K562 (cell line): ENCODE data around the gene BTBD1. TPM values are rescaled to one million over a fixed set of nuclear protein-coding genes. Genes with fewer than 3 reads are reported as not detected.

ENCODE experiments used
- ATAC-seq: fragments of 200-7000 bp; cut with Tn5 transposase; 3 replicates; pipeline ENCODE4 v1.9.1; 2020; ENCODE audit warnings: moderate library complexity
- BruUV-seq: library from RNA; stranded (reverse); fragments of 400-500 nt; replicated peaks from 2 replicates; lab custom pipeline; 2021; lab: Mats Ljungman, UMichigan
- CTCF ChIA-PET: fragments of 300-600 bp; formaldehyde crosslinking; extraction: SDS; loops from one replicate; lab custom pipeline; 2021; ENCODE audit warnings: low intra/inter-chr PET ratio; lab: Yijun Ruan, JAX
- POLR2A ChIA-PET: fragments of 300-600, 350-650 bp; sonication (Branson Sonifier 250); formaldehyde crosslinking; extraction: SDS; loops from one replicate; lab custom pipeline; 2021; ENCODE audit warnings: antibody characterized with exemption, inconsistent platforms; lab: Yijun Ruan, JAX
- DNase-seq, 4 experiments: peaks; one replicate each; pipeline versions ENCODE4 v3.0.0 to v3.0.0-alpha.2; 2011 to 2018; ENCODE audit warnings: low spot score in 3 of 4, mixed read lengths in 3 of 4; ENCODE audit errors: extremely low read depth in 1 of 4
- FAIRE-seq: peaks from 2 replicates; lab custom pipeline; 2011; peaks lifted over from hg19 to GRCh38; lab: Jason Lieb, UNC
- H2AFZ ChIP-seq: 2 replicates; pipeline ENCODE4 v1.6.0; 2011; ENCODE audit warnings: low read depth, low read length, control low read depth, inconsistent platforms
- H3K27ac ChIP-seq: fragments of 200-600 bp; 3 replicates; pipeline ENCODE4 v1.8.0; 2011; ENCODE audit warnings: low read depth, mild to moderate bottlenecking, control low read depth, inconsistent platforms, low read length, moderate library complexity, mixed read lengths; ENCODE audit errors: extremely low read depth
- H3K27me3 ChIP-seq, 2 experiments: fragments of 300-600 bp in 1 of 2; 2 replicates in 1 of 2; 3 replicates in 1 of 2; pipeline versions ENCODE4 v1.6.0 to v1.8.0; 2011; ENCODE audit warnings: inconsistent platforms in 2 of 2, low read length in 2 of 2, mild to moderate bottlenecking in 1 of 2, mixed read lengths in 1 of 2, moderate library complexity in 1 of 2; ENCODE audit not compliant: control insufficient read depth in 2 of 2, insufficient read depth in 2 of 2
- H3K36me3 ChIP-seq: fragments of 300-600 bp; 3 replicates; pipeline ENCODE4 v1.8.0; 2011; ENCODE audit warnings: mild to moderate bottlenecking, low read length, inconsistent platforms; ENCODE audit not compliant: control insufficient read depth, insufficient read depth
- H3K4me1 ChIP-seq, 2 experiments: fragments of 200-600 bp in 1 of 2; replicated peaks in 1 of 2; 2 replicates in 1 of 2; 3 replicates in 1 of 2; pipeline versions ENCODE4 v1.5.1 to v1.8.0; 2011; ENCODE audit warnings: inconsistent platforms in 2 of 2, low read length in 2 of 2, mild to moderate bottlenecking in 1 of 2, mixed read lengths in 1 of 2, moderate library complexity in 1 of 2; ENCODE audit not compliant: control insufficient read depth in 2 of 2, insufficient read depth in 2 of 2
- H3K4me2 ChIP-seq: 2 replicates; pipeline ENCODE4 v1.6.1; 2011; ENCODE audit warnings: low read length, control low read depth, inconsistent platforms, mixed read lengths; ENCODE audit not compliant: insufficient read depth
- H3K4me3 ChIP-seq: fragments of 200-600 bp; sonication (generic), shearing (Covaris generic); 2 replicates; pipeline ENCODE4 v1.5.1; 2016; ENCODE audit warnings: control low read depth, inconsistent platforms
- H3K79me2 ChIP-seq: fragments of 200-600 bp; 3 replicates; pipeline ENCODE4 v1.8.0; 2011; ENCODE audit warnings: low read length, inconsistent platforms; ENCODE audit not compliant: control insufficient read depth, insufficient read depth
- H3K9ac ChIP-seq, 2 experiments: 2 replicates each; pipeline versions ENCODE4 v1.6.0 to v1.6.1; 2011; ENCODE audit warnings: low read depth in 2 of 2, low read length in 2 of 2, control low read depth in 1 of 2, inconsistent platforms in 1 of 2, mild to moderate bottlenecking in 1 of 2, mixed read lengths in 1 of 2; ENCODE audit not compliant: insufficient read depth in 1 of 2
- H3K9me1 ChIP-seq: one replicate; pipeline ENCODE4 v1.6.0; 2011; ENCODE audit warnings: inconsistent platforms, mild to moderate bottlenecking, low read length, moderate library complexity; ENCODE audit not compliant: control insufficient read depth, insufficient read depth
- H3K9me3 ChIP-seq: replicated peaks from 2 replicates; pipeline ENCODE4 v1.5.1; 2011; ENCODE audit warnings: low read depth, low read length, inconsistent platforms; ENCODE audit not compliant: control insufficient read depth, insufficient read depth
- H4K20me1 ChIP-seq: replicated peaks from 2 replicates; pipeline ENCODE4 v1.6.1; 2011; ENCODE audit warnings: low read length, inconsistent platforms, mixed read lengths; ENCODE audit not compliant: control insufficient read depth, insufficient read depth
- CBFA2T2 ChIP-seq: fragments of 450-650 bp; conservative IDR thresholded peaks from 2 replicates; pipeline ENCODE4 v1.6.1; 2017; ENCODE audit warnings: mild to moderate bottlenecking
- CTBP1 ChIP-seq: fragments of 450-650 bp; IDR thresholded peaks from 2 replicates; pipeline ENCODE4 v1.6.1; 2016; ENCODE audit warnings: borderline replicate concordance
- ETV1 ChIP-seq: fragments of 450-650 bp; conservative IDR thresholded peaks from 2 replicates; pipeline ENCODE4 v1.6.1; 2016; ENCODE audit warnings: missing genetic modification characterization, control low read depth, low read depth, missing compliant biosample characterization
- KHSRP ChIP-seq: fragments of 450-650 bp; IDR thresholded peaks from 2 replicates; pipeline ENCODE4 v1.6.1; 2017
- NCOA6 ChIP-seq: fragments of 450-650 bp; IDR thresholded peaks from 2 replicates; pipeline ENCODE4 v1.6.1; 2017; ENCODE audit warnings: mild to moderate bottlenecking
- POLR2AphosphoS2 ChIP-seq: IDR thresholded peaks from 2 replicates; pipeline ENCODE4 v1.6.1; 2012; ENCODE audit warnings: low read length, improper control_type of control experiment
- SRSF9 ChIP-seq: fragments of 200-400 bp; formaldehyde crosslinking; IDR thresholded peaks from 2 replicates; pipeline ENCODE4 v1.6.1; 2017; ENCODE audit warnings: low read depth, low read length, borderline replicate concordance
- ZC3H8 ChIP-seq: fragments of 450-650 bp; IDR thresholded peaks from 2 replicates; pipeline ENCODE4 v1.6.1; 2017
- ZFP36 ChIP-seq: fragments of 150-350 bp; IDR thresholded peaks from 2 replicates; pipeline ENCODE4 v1.6.1; 2018; ENCODE audit warnings: low read length, low read depth; ENCODE audit not compliant: partially characterized antibody
- ZNF165 ChIP-seq: fragments of 250-450 bp; sonication (Bioruptor Pico); IDR thresholded peaks from 2 replicates; pipeline ENCODE4 v1.4.0; 2020; ENCODE audit warnings: borderline replicate concordance
- WGBS: fragments of 100-300 bp; shearing (Covaris generic); methylation state at CpG from one replicate; pipeline ENCODE4 v1.1.6; 2016; ENCODE audit warnings: low coverage, mixed read lengths; ENCODE audit not compliant: insufficient coverage; ENCODE audit errors: missing lambda C conversion rate; 5-methylcytosine and 5-hydroxymethylcytosine counted together
- in situ Hi-C: fragments of 300-500 bp; cut with MboI; formaldehyde crosslinking; loops from 4 replicates; pipeline ENCODE4 v1.15.0; 2018; ENCODE audit warnings: inconsistent platforms, mixed read lengths
- intact Hi-C: fragments of 100-400 bp; cut with micrococcal nuclease; formaldehyde crosslinking; loops from 2 replicates; pipeline ENCODE4 v1.14.2; 2022
- polyA plus RNA-seq, 8 experiments: library from polyadenylated mRNA; depleted of rRNA in 4 of 8; stranded (reverse) in 5 of 8; unstranded in 3 of 8; fragments of >200 nt; fragmentation: Nextera tagmentation in 2 of 8; fragmentation: Illumina TruSeq in 1 of 8; extraction: Ambion mirVana in 2 of 8; extraction: Trizol in 1 of 8; gene quantifications; 2 replicates each; pipeline versions ENCODE4 v1.2.1 to v1.2.3, GENCODE V29; 2011 to 2014; ENCODE audit warnings: inconsistent platforms in 1 of 8, missing spikeins in 1 of 8
- total RNA-seq, 7 experiments: library from RNA; depleted of rRNA in 6 of 7; stranded (reverse); fragments of >200 nt in 6 of 7; fragmentation: Illumina TruSeq in 2 of 7; extraction: Trizol in 2 of 7; gene quantifications; 2 replicates each; pipeline versions ENCODE4 v1.2.1 to v1.2.3, GENCODE V29; 2011 to 2021; ENCODE audit warnings: low replicate concordance in 1 of 7

Gene BTBD1
- total and polyA plus RNA-seq, 9 of the 15 experiments (the other 6 are each of a cell fraction or from before 2014, with no cell fraction given), result 19.4 to 106 (median 90.4) TPM

GRCh38 chr15:83105440-83105839, 38.4 kb upstream of the BTBD1 start (continued):
- peak; percentile 42; the same call in 1 of the 2 replicates for TF ChIP-seq CTBP1
- TF ChIP-seq, all 486 proteins: peak for 6

- DNase-seq (no peak), ATAC-seq (no peak), FAIRE-seq (no peak)
- WGBS, result 74% methylated on average over 4 of the region's 4 CpGs
- Histone ChIP-seq H3K27me3 (no peaks in the 10 kb centered on the region; a peak in 1 of 5 replicates), H3K79me2 (no peaks in the 10 kb centered on the region), H4K20me1 (no peaks in the 10 kb centered on the region), H3K36me3 (no peaks in the 10 kb centered on the region), H3K9me3 (no peaks in the 10 kb centered on the region), H2AFZ (no peak overlapping the region), H3K9ac (no peak overlapping the region), H3K4me2 (no peak overlapping the region), H3K4me1 (peaks cover 24 to 29% of the 10 kb centered on the region in 2 experiments)
- intact Hi-C loops, result no loop called here
- ChIA-PET CTCF (no interaction called here), POLR2A (no interaction called here)
- in situ Hi-C loops, result no loop called here
- no TSS peak for BruUV-seq
- TF ChIP-seq ZNF165 (CRISPR knock-in tag), result no peak
- TF ChIP-seq SRSF9, result no peak
- TF ChIP-seq, all 486 proteins: peak for 0
- no peaks in the 10 kb centered on the region for H3K9me1 ChIP-seq
- H3K27ac ChIP-seq, result no peak overlapping the region
- H3K4me3 ChIP-seq, result no peak overlapping the region
Measured at GRCh38 chr15:83104141-83104540, 37.1 kb upstream of the BTBD1 start.

- H3K79me2 ChIP-seq, result no peaks in the 10 kb centered on the region
- in situ Hi-C loops (no loop called here), intact Hi-C loops (no loop called here)
- BruUV-seq, result no TSS peak
- WGBS, result 41% methylated on average over 2 of the region's 2 CpGs
- no peak overlapping the region for H3K9ac ChIP-seq
- no peaks in the 10 kb centered on the region for H3K27me3 ChIP-seq
- H3K27ac ChIP-seq, result no peak overlapping the region
- CTCF ChIA-PET, result no interaction called here
- no peak overlapping the region for H3K4me3 ChIP-seq
- TF ChIP-seq ZC3H8 (no peak), NCOA6 (no peak), ETV1 (tag) (no peak), KHSRP (no peak), POLR2AphosphoS2 (no peak), CBFA2T2 (no peak), ZFP36 (no peak)
- no peaks in the 10 kb centered on the region for H3K36me3 ChIP-seq
- H3K9me1 ChIP-seq, result no peaks in the 10 kb centered on the region
- H3K4me1 ChIP-seq, result peaks cover 9 to 19% of the 10 kb centered on the region in 2 experiments
- ATAC-seq (no peak), DNase-seq (no peak), FAIRE-seq (no peak)
- H4K20me1 ChIP-seq, result no peaks in the 10 kb centered on the region
- H2AFZ ChIP-seq, result no peak overlapping the region
- no peaks in the 10 kb centered on the region for H3K9me3 ChIP-seq
- POLR2A ChIA-PET, result interaction anchor here (1.8 kb wide), 1 partner anchor 10 kb away, joined by 8 read pairs; no protein-coding TSS in a partner anchor
- H3K4me2 ChIP-seq, result no peak overlapping the region
Measured at GRCh38 chr15:83102346-83102745, 35.3 kb upstream of the BTBD1 start.
